GM11168 (cell line): Measurements from ENCODE around the gene CWC27.
"Not testable (repeated sequence)": the region's sequence is repeated elsewhere in the genome, so short reads cannot be mapped to it uniquely, and the experiment has no call there.

Experiments used
- in situ Hi-C: fragments of 300-500 bp; cut with MboI; formaldehyde crosslinking; loops from one replicate; pipeline ENCODE4 v1.12.0; 2022; ENCODE audit warnings: low sequenced_read_pairs; ENCODE audit not compliant: unreplicated experiment

The CWC27 gene

GRCh38 chr5:64786372-64786771, 17.6 kb downstream of the CWC27 start:
- in situ Hi-C loops: loop anchor here (5.0 kb wide), 1 partner anchor 154 kb away; no protein-coding TSS in a partner anchor

GRCh38 chr5:64788156-64788555, 19.4 kb downstream of the CWC27 start:
- in situ Hi-C loops: loop anchor here (5.0 kb wide), 1 partner anchor 156 kb away; no protein-coding TSS in a partner anchor

- in situ Hi-C loops: loop anchor here (5.0 kb wide), 1 partner anchor 157 kb away; no protein-coding TSS in a partner anchor
Observed at GRCh38 chr5:64789457-64789856, 20.7 kb downstream of the CWC27 start.

- in situ Hi-C loops: no loop called here
Observed at GRCh38 chr5:64790210-64790609, 21.5 kb downstream of the CWC27 start.

GRCh38 chr5:64792469-64792868, 23.7 kb downstream of the CWC27 start:
- in situ Hi-C loops: no loop called here

- in situ Hi-C loops: no loop called here
Observed at GRCh38 chr5:64794053-64794770, 25.5 kb downstream of the CWC27 start.

GRCh38 chr5:64796301-64796700, 27.6 kb downstream of the CWC27 start:
- in situ Hi-C loops: no loop called here

GRCh38 chr5:64800926-64801325, 32.2 kb downstream of the CWC27 start:
- in situ Hi-C loops: no loop called here

GRCh38 chr5:64806537-64806936, 37.8 kb downstream of the CWC27 start:
- in situ Hi-C loops: no loop called here

- in situ Hi-C loops: no loop called here
Observed at GRCh38 chr5:64807520-64807919, 38.8 kb downstream of the CWC27 start.

GRCh38 chr5:64811050-64811640, 42.4 kb downstream of the CWC27 start:
- in situ Hi-C loops: loop anchor here (5.0 kb wide), 1 partner anchor 661 kb away; no protein-coding TSS in a partner anchor

GRCh38 chr5:64814073-64814472, 45.3 kb downstream of the CWC27 start:
- in situ Hi-C loops: loop anchor here (5.0 kb wide), 1 partner anchor 658 kb away; no protein-coding TSS in a partner anchor

GRCh38 chr5:64818245-64818644, 49.5 kb downstream of the CWC27 start:
- in situ Hi-C loops: no loop called here

GRCh38 chr5:64819345-64819744, 50.6 kb downstream of the CWC27 start:
- in situ Hi-C loops: not testable (repeated sequence)

GRCh38 chr5:64822320-64822719, 53.6 kb downstream of the CWC27 start:
- in situ Hi-C loops: no loop called here

- in situ Hi-C loops: no loop called here
Observed at GRCh38 chr5:64826541-64826940, 57.8 kb downstream of the CWC27 start.

- in situ Hi-C loops: no loop called here
Observed at GRCh38 chr5:64827703-64828102, 59.0 kb downstream of the CWC27 start.

- in situ Hi-C loops: not testable (repeated sequence)
Observed at GRCh38 chr5:64830650-64831049, 61.9 kb downstream of the CWC27 start.

GRCh38 chr5:64831996-64832395, 63.3 kb downstream of the CWC27 start:
- in situ Hi-C loops: no loop called here

GRCh38 chr5:64834037-64834436, 65.3 kb downstream of the CWC27 start:
- in situ Hi-C loops: no loop called here

- in situ Hi-C loops: no loop called here
Observed at GRCh38 chr5:64834611-64835010, 65.9 kb downstream of the CWC27 start.

GRCh38 chr5:64835266-64835665, 66.5 kb downstream of the CWC27 start:
- in situ Hi-C loops: no loop called here
